K562 (cell line): Measurements from ENCODE around the gene ZNF324B. TPM values are rescaled to one million over a fixed set of nuclear protein-coding genes. Genes with fewer than 3 reads are reported as not detected.

Source experiments
- ATAC-seq: fragments of 200-7000 bp; cut with Tn5 transposase; 3 replicates; pipeline ENCODE4 v1.9.1; 2020; ENCODE audit warnings: moderate library complexity
- BruUV-seq: library from RNA; stranded (reverse); fragments of 400-500 nt; replicated peaks from 2 replicates; lab custom pipeline; 2021; lab: Mats Ljungman, UMichigan
- CTCF ChIA-PET: fragments of 300-600 bp; formaldehyde crosslinking; extraction: SDS; loops from one replicate; lab custom pipeline; 2021; ENCODE audit warnings: low intra/inter-chr PET ratio; lab: Yijun Ruan, JAX
- POLR2A ChIA-PET: fragments of 300-600, 350-650 bp; sonication (Branson Sonifier 250); formaldehyde crosslinking; extraction: SDS; loops from one replicate; lab custom pipeline; 2021; ENCODE audit warnings: antibody characterized with exemption, inconsistent platforms; lab: Yijun Ruan, JAX
- DNase-seq, 4 experiments: peaks; one replicate each; pipeline versions ENCODE4 v3.0.0 to v3.0.0-alpha.2; 2011 to 2018; ENCODE audit warnings: low spot score in 3 of 4, mixed read lengths in 3 of 4; ENCODE audit errors: extremely low read depth in 1 of 4
- FAIRE-seq: peaks from 2 replicates; lab custom pipeline; 2011; peaks lifted over from hg19 to GRCh38; lab: Jason Lieb, UNC
- H2AFZ ChIP-seq: 2 replicates; pipeline ENCODE4 v1.6.0; 2011; ENCODE audit warnings: low read depth, low read length, control low read depth, inconsistent platforms
- H3K27ac ChIP-seq: fragments of 200-600 bp; 3 replicates; pipeline ENCODE4 v1.8.0; 2011; ENCODE audit warnings: low read depth, mild to moderate bottlenecking, control low read depth, inconsistent platforms, low read length, moderate library complexity, mixed read lengths; ENCODE audit errors: extremely low read depth
- H3K27me3 ChIP-seq, 2 experiments: fragments of 300-600 bp in 1 of 2; 2 replicates in 1 of 2; 3 replicates in 1 of 2; pipeline versions ENCODE4 v1.6.0 to v1.8.0; 2011; ENCODE audit warnings: inconsistent platforms in 2 of 2, low read length in 2 of 2, mild to moderate bottlenecking in 1 of 2, mixed read lengths in 1 of 2, moderate library complexity in 1 of 2; ENCODE audit not compliant: control insufficient read depth in 2 of 2, insufficient read depth in 2 of 2
- H3K36me3 ChIP-seq: fragments of 300-600 bp; 3 replicates; pipeline ENCODE4 v1.8.0; 2011; ENCODE audit warnings: mild to moderate bottlenecking, low read length, inconsistent platforms; ENCODE audit not compliant: control insufficient read depth, insufficient read depth
- H3K4me1 ChIP-seq, 2 experiments: fragments of 200-600 bp in 1 of 2; replicated peaks in 1 of 2; 2 replicates in 1 of 2; 3 replicates in 1 of 2; pipeline versions ENCODE4 v1.5.1 to v1.8.0; 2011; ENCODE audit warnings: inconsistent platforms in 2 of 2, low read length in 2 of 2, mild to moderate bottlenecking in 1 of 2, mixed read lengths in 1 of 2, moderate library complexity in 1 of 2; ENCODE audit not compliant: control insufficient read depth in 2 of 2, insufficient read depth in 2 of 2
- H3K4me2 ChIP-seq: 2 replicates; pipeline ENCODE4 v1.6.1; 2011; ENCODE audit warnings: low read length, control low read depth, inconsistent platforms, mixed read lengths; ENCODE audit not compliant: insufficient read depth
- H3K4me3 ChIP-seq: fragments of 200-600 bp; sonication (generic), shearing (Covaris generic); 2 replicates; pipeline ENCODE4 v1.5.1; 2016; ENCODE audit warnings: control low read depth, inconsistent platforms
- H3K79me2 ChIP-seq: fragments of 200-600 bp; 3 replicates; pipeline ENCODE4 v1.8.0; 2011; ENCODE audit warnings: low read length, inconsistent platforms; ENCODE audit not compliant: control insufficient read depth, insufficient read depth
- H3K9ac ChIP-seq, 2 experiments: 2 replicates each; pipeline versions ENCODE4 v1.6.0 to v1.6.1; 2011; ENCODE audit warnings: low read depth in 2 of 2, low read length in 2 of 2, control low read depth in 1 of 2, inconsistent platforms in 1 of 2, mild to moderate bottlenecking in 1 of 2, mixed read lengths in 1 of 2; ENCODE audit not compliant: insufficient read depth in 1 of 2
- H3K9me1 ChIP-seq: one replicate; pipeline ENCODE4 v1.6.0; 2011; ENCODE audit warnings: inconsistent platforms, mild to moderate bottlenecking, low read length, moderate library complexity; ENCODE audit not compliant: control insufficient read depth, insufficient read depth
- H3K9me3 ChIP-seq: replicated peaks from 2 replicates; pipeline ENCODE4 v1.5.1; 2011; ENCODE audit warnings: low read depth, low read length, inconsistent platforms; ENCODE audit not compliant: control insufficient read depth, insufficient read depth
- H4K20me1 ChIP-seq: replicated peaks from 2 replicates; pipeline ENCODE4 v1.6.1; 2011; ENCODE audit warnings: low read length, inconsistent platforms, mixed read lengths; ENCODE audit not compliant: control insufficient read depth, insufficient read depth
- HDAC6 ChIP-seq: IDR thresholded peaks from 2 replicates; pipeline ENCODE4 v1.6.1; 2012; ENCODE audit warnings: low read depth, mild to moderate bottlenecking, control low read depth, inconsistent platforms, low read length, moderate library complexity
- HNRNPK ChIP-seq: fragments of 200-400 bp; formaldehyde crosslinking; IDR thresholded peaks from one replicate; pipeline ENCODE4 v1.6.1; 2018; ENCODE audit warnings: mild to moderate bottlenecking, low read depth, low read length; ENCODE audit not compliant: poor library complexity, severe bottlenecking
- KLF10 ChIP-seq: fragments of 250-450 bp; sonication (Bioruptor Pico); IDR thresholded peaks from 2 replicates; pipeline ENCODE4 v1.6.1; 2021; ENCODE audit warnings: matching md5 sums
- WGBS: fragments of 100-300 bp; shearing (Covaris generic); methylation state at CpG from one replicate; pipeline ENCODE4 v1.1.6; 2016; ENCODE audit warnings: low coverage, mixed read lengths; ENCODE audit not compliant: insufficient coverage; ENCODE audit errors: missing lambda C conversion rate; 5-methylcytosine and 5-hydroxymethylcytosine counted together
- in situ Hi-C: fragments of 300-500 bp; cut with MboI; formaldehyde crosslinking; loops from 4 replicates; pipeline ENCODE4 v1.15.0; 2018; ENCODE audit warnings: inconsistent platforms, mixed read lengths
- intact Hi-C: fragments of 100-400 bp; cut with micrococcal nuclease; formaldehyde crosslinking; loops from 2 replicates; pipeline ENCODE4 v1.14.2; 2022
- polyA plus RNA-seq, 8 experiments: library from polyadenylated mRNA; depleted of rRNA in 4 of 8; stranded (reverse) in 5 of 8; unstranded in 3 of 8; fragments of >200 nt; fragmentation: Nextera tagmentation in 2 of 8; fragmentation: Illumina TruSeq in 1 of 8; extraction: Ambion mirVana in 2 of 8; extraction: Trizol in 1 of 8; gene quantifications; 2 replicates each; pipeline versions ENCODE4 v1.2.1 to v1.2.3, GENCODE V29; 2011 to 2014; ENCODE audit warnings: inconsistent platforms in 1 of 8, missing spikeins in 1 of 8
- total RNA-seq, 7 experiments: library from RNA; depleted of rRNA in 6 of 7; stranded (reverse); fragments of >200 nt in 6 of 7; fragmentation: Illumina TruSeq in 2 of 7; extraction: Trizol in 2 of 7; gene quantifications; 2 replicates each; pipeline versions ENCODE4 v1.2.1 to v1.2.3, GENCODE V29; 2011 to 2021; ENCODE audit warnings: low replicate concordance in 1 of 7
- TF ChIP-seq, protein P1 (sequence below): fragments of 450-650 bp; formaldehyde crosslinking; IDR thresholded peaks from 2 replicates; pipeline ENCODE4 v1.4.0; 2020; ENCODE audit warnings: mild to moderate bottlenecking, moderate library complexity

ZNF324B gene
- total and polyA plus RNA-seq, 9 of the 15 experiments (the other 6 are each of a cell fraction or from before 2014, with no cell fraction given): 0.20 to 13.5 (median 5.7) TPM

DNA sequence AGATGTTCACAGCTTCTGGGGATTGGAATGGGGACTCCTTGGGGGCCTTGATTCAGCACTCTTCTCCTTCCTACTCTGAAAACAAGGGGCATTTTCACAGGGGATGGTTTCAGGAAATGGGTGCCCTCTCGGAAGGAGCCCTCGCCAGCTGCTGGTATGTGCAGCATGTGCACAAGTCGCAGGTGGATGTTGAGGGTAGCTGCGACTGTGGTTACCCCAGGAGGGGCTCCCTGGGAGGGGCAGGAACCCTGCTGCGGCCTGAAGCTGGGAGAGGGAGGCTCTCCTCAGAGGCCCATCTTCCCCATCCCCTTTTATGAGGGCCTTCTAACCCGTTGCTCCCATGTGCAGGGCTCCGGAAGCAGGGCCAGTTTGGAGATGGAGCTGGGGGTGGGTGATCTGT lies 30.9 kb downstream of the ZNF324B start:
- no peaks in the 10 kb centered on the region for H3K9me3 ChIP-seq
- DNase-seq (no peak), FAIRE-seq (no peak), ATAC-seq (no peak)
- H3K9me1 ChIP-seq: no peaks in the 10 kb centered on the region
- H3K27ac ChIP-seq: no peak overlapping the region
- peak overlapping the region in 1 of 2 experiments; percentile 49; a peak in 1 of 4 replicates for H3K9ac ChIP-seq
- in situ Hi-C loops (no loop called here), intact Hi-C loops (no loop called here)
- H3K4me1 ChIP-seq: peaks cover under 1 to 19% of the 10 kb centered on the region in 2 experiments; a peak in 2 of 5 replicates
- 93% methylated on average over 7 of the region's 7 CpGs for WGBS
- ChIA-PET CTCF (no interaction called here), POLR2A (interaction anchor here (1.4 kb wide), 1 partner anchor 33 kb away, joined by 4 read pairs; no protein-coding TSS in a partner anchor)
- BruUV-seq: no TSS peak
- peaks cover 44% of the 10 kb centered on the region; the same call in 2 of the 3 replicates for H3K36me3 ChIP-seq
- H3K4me2 ChIP-seq: no peak overlapping the region
- no peak overlapping the region for H3K4me3 ChIP-seq
- no peaks in the 10 kb centered on the region; the same call in 1 of the 3 replicates for H3K79me2 ChIP-seq
- H3K27me3 ChIP-seq: no peaks in the 10 kb centered on the region
- no peaks in the 10 kb centered on the region for H4K20me1 ChIP-seq
- no peak for TF ChIP-seq KLF10 (CRISPR knock-in tag)
- no peak overlapping the region for H2AFZ ChIP-seq

DNA sequence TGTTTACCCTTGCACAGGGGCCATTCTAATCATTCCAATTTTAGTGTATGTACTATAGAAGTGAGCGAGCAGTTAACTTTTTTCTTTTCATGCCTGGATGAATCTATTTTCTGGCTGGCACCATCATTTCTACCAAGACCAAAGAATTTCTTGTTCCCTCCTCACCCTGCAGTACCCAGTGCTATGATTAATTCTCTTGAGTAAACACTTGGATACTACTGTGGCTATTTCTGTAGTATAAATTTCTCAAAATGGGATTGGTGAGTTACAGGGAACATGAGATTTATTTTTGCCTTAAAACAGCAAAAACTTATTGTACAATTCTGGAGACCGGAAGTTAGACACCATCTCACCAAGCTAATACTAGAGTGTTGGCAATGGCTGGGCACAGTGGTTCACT lies 32.4 kb downstream of the ZNF324B start:
- H3K4me1 ChIP-seq: peaks cover 1 to 22% of the 10 kb centered on the region in 2 experiments; a peak in 4 of 5 replicates
- no peak overlapping the region for H3K4me3 ChIP-seq
- H3K4me2 ChIP-seq: no peak overlapping the region
- H3K36me3 ChIP-seq: peaks cover 48% of the 10 kb centered on the region; the same call in 2 of the 3 replicates
- no peaks in the 10 kb centered on the region for H3K9me1 ChIP-seq
- ChIA-PET POLR2A (no interaction called here), CTCF (no interaction called here)
- intact Hi-C loops (no loop called here), in situ Hi-C loops (no loop called here)
- no TSS peak for BruUV-seq
- no peak for DNase-seq
- FAIRE-seq: no peak
- H3K79me2 ChIP-seq: peaks cover 8% of the 10 kb centered on the region
- no peak for ATAC-seq
- no peak overlapping the region for H3K27ac ChIP-seq
- no peaks in the 10 kb centered on the region for H3K27me3 ChIP-seq
- H3K9me3 ChIP-seq: no peaks in the 10 kb centered on the region
- H2AFZ ChIP-seq: no peak overlapping the region
- 96% methylated on average over 2 of the region's 2 CpGs for WGBS
- H4K20me1 ChIP-seq: no peaks in the 10 kb centered on the region
- no peak overlapping the region for H3K9ac ChIP-seq
- TF ChIP-seq HDAC6 (no peak), HNRNPK (no peak)
- TF ChIP-seq, protein P1, sequence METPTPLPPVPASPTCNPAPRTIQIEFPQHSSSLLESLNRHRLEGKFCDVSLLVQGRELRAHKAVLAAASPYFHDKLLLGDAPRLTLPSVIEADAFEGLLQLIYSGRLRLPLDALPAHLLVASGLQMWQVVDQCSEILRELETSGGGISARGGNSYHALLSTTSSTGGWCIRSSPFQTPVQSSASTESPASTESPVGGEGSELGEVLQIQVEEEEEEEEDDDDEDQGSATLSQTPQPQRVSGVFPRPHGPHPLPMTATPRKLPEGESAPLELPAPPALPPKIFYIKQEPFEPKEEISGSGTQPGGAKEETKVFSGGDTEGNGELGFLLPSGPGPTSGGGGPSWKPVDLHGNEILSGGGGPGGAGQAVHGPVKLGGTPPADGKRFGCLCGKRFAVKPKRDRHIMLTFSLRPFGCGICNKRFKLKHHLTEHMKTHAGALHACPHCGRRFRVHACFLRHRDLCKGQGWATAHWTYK: no peak
